Subcutaneous adipose tissue (tissue), 4 donors: Measurements from ENCODE around the gene INPP4A. TPM values are rescaled to one million over a fixed set of nuclear protein-coding genes. Genes with fewer than 3 reads are reported as not detected.

ENCODE experiments used
- total RNA-seq, 4 donors: library from RNA; depleted of rRNA; stranded (reverse); fragments of >200 nt; gene quantifications; one replicate each; pipeline ENCODE4 v1.1.0, GENCODE V29; 2016
- TF ChIP-seq, protein P1 (sequence below): fragments of 450-650 bp; IDR thresholded peaks from one replicate; pipeline ENCODE4 v1.5.1; 2016; ENCODE audit warnings: low read depth, mild to moderate bottlenecking, control low read depth, antibody characterized with exemption, moderate library complexity

The INPP4A gene
- total RNA-seq, 4 donors from 2014 or later, result 18.9 to 38.2 (median 22.0) TPM

DNA sequence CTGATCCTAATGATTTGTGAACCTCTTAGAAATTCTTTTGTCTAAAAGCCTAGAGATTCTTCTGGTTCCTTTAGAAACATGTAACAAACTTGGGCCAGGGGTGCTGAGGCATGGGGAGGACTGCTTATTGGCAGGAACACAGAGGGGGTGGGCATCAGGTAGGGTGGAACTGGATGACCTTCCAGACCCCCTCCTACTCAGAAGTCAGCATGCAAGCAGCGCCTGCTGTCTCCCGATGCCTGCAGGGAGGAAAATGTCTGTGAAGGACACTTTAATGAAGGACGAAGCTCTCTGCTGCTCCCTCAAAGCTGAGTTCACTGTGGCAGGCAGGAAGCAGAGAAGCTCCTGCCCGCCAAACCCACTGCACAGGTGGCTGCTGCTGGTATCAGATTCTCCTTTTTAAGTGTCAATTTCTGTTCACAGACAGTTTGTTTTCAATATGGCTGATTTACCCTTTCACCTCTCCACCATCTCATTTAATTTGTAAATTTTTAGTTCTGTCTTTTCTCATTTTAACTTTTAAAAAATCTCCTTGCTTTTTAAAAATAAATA, 144.3 kb downstream of the INPP4A start:
- TF ChIP-seq, protein P1, sequence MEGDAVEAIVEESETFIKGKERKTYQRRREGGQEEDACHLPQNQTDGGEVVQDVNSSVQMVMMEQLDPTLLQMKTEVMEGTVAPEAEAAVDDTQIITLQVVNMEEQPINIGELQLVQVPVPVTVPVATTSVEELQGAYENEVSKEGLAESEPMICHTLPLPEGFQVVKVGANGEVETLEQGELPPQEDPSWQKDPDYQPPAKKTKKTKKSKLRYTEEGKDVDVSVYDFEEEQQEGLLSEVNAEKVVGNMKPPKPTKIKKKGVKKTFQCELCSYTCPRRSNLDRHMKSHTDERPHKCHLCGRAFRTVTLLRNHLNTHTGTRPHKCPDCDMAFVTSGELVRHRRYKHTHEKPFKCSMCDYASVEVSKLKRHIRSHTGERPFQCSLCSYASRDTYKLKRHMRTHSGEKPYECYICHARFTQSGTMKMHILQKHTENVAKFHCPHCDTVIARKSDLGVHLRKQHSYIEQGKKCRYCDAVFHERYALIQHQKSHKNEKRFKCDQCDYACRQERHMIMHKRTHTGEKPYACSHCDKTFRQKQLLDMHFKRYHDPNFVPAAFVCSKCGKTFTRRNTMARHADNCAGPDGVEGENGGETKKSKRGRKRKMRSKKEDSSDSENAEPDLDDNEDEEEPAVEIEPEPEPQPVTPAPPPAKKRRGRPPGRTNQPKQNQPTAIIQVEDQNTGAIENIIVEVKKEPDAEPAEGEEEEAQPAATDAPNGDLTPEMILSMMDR, result no peak

DNA sequence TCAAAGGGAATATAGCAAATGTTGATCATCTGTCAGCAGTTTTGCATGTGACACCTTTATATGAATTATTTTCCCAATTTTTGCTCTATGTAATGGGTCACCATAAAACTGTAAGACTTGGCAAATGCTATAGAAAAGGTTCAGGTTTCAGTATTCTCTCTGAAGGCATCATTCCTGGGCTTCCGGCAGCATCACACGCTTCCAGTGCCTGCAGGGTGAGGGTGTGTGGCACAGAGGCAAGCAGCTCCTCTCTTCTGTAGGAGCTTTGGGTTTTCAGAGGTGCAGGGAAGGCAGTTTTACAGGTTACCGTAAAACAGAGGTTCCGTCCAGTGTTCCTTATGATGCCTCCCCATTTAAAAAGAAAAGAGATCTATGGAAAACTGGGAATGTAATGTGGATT, 144.8 kb downstream of the INPP4A start:
- TF ChIP-seq, protein P1, result no peak

DNA sequence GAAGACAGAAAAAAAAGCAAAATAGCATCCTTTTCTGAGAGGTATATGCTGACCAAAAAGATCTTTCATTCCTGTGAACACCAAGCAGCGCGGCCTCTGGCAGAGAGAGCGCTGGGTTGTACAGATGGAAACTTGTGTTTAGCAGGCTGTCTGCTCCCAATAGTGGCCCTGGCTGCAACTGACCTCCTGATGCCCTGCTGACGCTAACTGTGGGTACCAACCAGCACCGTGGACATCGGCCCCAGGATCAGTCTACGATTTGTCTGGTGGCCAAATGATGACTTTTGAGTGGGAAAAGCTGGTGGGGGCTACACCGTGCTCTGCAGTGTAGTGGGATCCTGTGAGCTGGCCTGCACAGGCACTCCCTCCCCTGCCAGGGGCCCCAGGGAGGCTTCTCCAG, 147.9 kb downstream of the INPP4A start:
- TF ChIP-seq, protein P1, result no peak

DNA sequence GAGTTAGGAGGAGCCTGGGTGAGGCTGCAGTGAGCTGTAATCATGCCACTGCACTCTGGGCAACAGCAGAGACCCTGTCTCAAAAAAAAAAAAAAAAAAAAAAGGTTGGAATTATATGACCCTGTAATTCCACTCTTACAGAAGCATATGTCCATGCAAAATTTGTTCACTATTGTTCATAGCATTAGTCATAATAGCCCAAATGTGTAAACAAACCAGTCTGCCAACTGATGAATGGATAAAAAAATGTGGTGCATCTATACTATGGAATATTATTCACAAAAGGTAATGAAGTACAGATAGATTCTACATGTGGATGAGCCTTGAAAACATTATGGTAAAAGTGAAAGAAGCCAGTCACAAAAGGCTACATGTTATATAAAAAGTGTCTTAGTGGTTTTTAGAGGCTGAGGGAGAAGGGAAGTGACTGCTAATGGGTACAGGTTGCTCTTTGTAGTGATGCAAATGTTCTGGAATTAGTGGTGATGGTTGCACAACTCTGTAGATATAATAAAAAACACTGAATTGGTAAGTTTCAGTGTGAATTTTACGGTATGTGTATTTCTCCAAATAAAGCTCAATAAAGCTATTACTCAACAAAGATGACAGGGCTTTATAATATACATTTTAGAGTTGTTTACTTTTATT, 154.2 kb downstream of the INPP4A start:
- TF ChIP-seq, protein P1, result no peak

DNA sequence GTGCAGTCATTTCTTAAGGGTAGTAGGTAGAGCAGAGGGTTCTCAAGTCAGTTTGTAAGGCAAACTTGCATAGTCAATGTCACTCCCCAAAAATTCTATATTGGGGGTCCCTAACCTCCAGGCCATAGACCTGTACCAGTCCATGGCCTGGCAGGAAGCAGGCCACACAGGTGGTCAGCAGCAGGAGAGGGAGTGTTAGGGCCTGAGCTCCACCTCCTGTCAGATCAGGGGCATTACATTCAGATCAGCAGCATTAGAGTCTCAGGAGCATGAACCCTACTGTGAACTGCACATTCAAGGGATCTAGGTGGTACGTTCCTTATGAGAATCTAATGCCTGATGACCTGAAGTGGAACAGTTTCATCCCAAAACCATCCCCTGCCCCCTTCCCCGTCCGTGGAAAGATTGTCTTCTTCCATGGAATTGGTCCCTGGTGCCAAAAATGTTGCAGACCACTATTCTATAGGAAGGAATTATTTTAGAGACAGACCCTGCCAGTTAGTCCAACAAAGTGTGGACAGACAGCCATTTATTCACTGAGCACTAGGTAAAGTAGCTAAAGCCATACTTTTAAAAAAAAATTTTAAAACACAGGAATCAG, 157.0 kb downstream of the INPP4A start:
- TF ChIP-seq, protein P1, result no peak

DNA sequence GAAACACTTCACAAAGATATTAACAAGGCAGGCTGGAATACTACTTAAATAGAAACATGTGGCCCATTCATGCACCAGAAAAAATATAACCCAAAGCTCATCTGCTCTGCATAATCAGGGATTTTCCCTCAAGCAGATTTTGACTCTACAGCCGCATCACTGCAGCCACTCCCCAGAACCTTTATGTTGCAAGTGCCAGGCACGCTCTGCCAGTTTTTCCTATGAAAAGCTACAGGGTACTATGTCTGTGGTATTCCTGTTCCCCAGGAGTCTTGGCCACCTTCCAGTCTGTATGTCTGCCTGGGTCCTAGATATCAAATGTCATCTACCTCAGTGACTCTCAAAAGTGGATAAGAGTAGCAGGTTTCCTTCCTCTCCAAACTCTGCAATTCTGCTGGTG, 159.9 kb downstream of the INPP4A start:
- TF ChIP-seq, protein P1, result no peak

DNA sequence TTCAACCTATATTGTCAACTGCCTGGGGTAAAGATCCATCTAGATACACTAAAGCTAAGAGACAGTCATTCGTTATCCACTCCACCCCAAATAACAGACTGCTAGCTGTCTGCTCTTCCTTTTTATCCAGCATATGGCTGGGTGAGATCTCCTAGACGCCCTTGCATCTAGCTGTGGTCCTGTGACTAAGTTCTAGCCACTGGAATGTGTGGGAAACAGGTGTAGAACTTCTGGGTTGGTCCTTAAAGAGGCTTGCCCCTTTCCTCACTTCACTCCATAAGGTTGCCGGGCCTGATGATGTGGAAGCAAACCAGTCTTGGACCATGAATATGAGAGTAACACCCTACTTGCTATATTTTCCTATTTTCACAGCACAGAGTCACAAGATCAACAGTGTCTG, 160.4 kb downstream of the INPP4A start:
- TF ChIP-seq, protein P1, result no peak
